Measurements from ENCODE around the gene MYEF2. TPM values are rescaled to one million over a fixed set of nuclear protein-coding genes. Genes with fewer than 3 reads are reported as not detected.

Gene MYEF2
- total and polyA plus RNA-seq, 2 of the 13 experiments (the other 11 are each of a cell fraction or from before 2014, with no cell fraction given) = 10.3 to 10.5 TPM

GRCh38 chr15:48153526-48153925 lies 24.6 kb downstream of the MYEF2 start (continued):
- TF ChIP-seq HBP1 (CRISPR knock-in tag; IDR thresholded peaks at IDR 0.05; ENCODE audit: low read depth) = no peak
- no peak for TF ChIP-seq HNRNPUL1 (IDR thresholded peaks at IDR 0.05; ENCODE audit: low read depth, low read length)
- TF ChIP-seq MTERF4 (CRISPR knock-in tag; IDR thresholded peaks at IDR 0.05) = no peak

- intact Hi-C loops (cut with micrococcal nuclease; ENCODE audit: unreplicated experiment) = no loop called here
- Histone ChIP-seq H3K9me3 (ENCODE audit: low read length) (no peaks in the 10 kb centered on the region), H3K36me3 (replicated peaks in 1 of 2; ENCODE audit: control insufficient read depth in 1 of 2, insufficient read depth in 2 of 2, low read length in 2 of 2) (no peaks in the 10 kb centered on the region), H3K9ac (ENCODE audit: insufficient read depth, low read depth, low read length) (no peak overlapping the region), H3K27me3 (ENCODE audit: control insufficient read depth in 1 of 2, insufficient read depth in 2 of 2, low read length in 2 of 2) (no peaks in the 10 kb centered on the region), H3K4me3 (replicated peaks in 1 of 3; ENCODE audit: insufficient read depth in 1 of 3, low read depth in 2 of 3, low read length in 3 of 3) (no peak overlapping the region), H3K4me2 (ENCODE audit: low read depth, low read length) (no peak overlapping the region), H3K4me1 (ENCODE audit: insufficient read depth, low read length) (0 out of 2 replicates have a peak, but pooled peaks cover 6% of the 10 kb centered on the region), H4K20me1 (ENCODE audit: insufficient read depth, low read length) (no peaks in the 10 kb centered on the region), H3K27ac (ENCODE audit: extremely low read length, insufficient read depth, low read length) (no peak overlapping the region), H2AFZ (ENCODE audit: low read length) (no peak overlapping the region), H3K79me2 (ENCODE audit: insufficient read depth, low read length) (no peaks in the 10 kb centered on the region)
- ATAC-seq (no peak), DNase-seq (ENCODE audit: low spot score) (no peak), FAIRE-seq (no peak)
- no TSS peak for BruUV-seq (replicated peaks)
- WGBS (ENCODE audit: low lambda C conversion rate) = 48% methylated on average over 4 of the region's 4 CpGs
- POLR2A ChIA-PET = no interaction called here
- in situ Hi-C loops (cut with HindIII; ENCODE audit: extremely low pct_ligation_motif_present, low pct_unique_long_range_greater_than_20kb) = no loop called here
- CTCF ChIA-PET (ENCODE audit: low intra/inter-chr PET ratio, low total read pairs) = no interaction called here
- TF ChIP-seq RBAK (CRISPR knock-in tag; IDR thresholded peaks at IDR 0.05) (no peak), DMTF1 (CRISPR knock-in tag; IDR thresholded peaks at IDR 0.05) (no peak), ZNF883 (CRISPR knock-in tag; IDR thresholded peaks at IDR 0.05; ENCODE audit: not compliant biosample characterization) (no peak), KLF9 (CRISPR knock-in tag; IDR thresholded peaks at IDR 0.05; ENCODE audit: low read depth) (no peak), U2AF1 (optimal IDR thresholded peaks at IDR 0.05; ENCODE audit: low read depth, low read length) (no peak), MLX (CRISPR knock-in tag; IDR thresholded peaks at IDR 0.05) (no peak), SP140L (CRISPR knock-in tag; IDR thresholded peaks at IDR 0.05; ENCODE audit: borderline replicate concordance) (no peak), SCMH1 (CRISPR knock-in tag; IDR thresholded peaks at IDR 0.05; ENCODE audit: borderline replicate concordance) (no peak), ERF (CRISPR knock-in tag; IDR thresholded peaks at IDR 0.05) (no peak), POLR2AphosphoS5 (IDR thresholded peaks at IDR 0.05; ENCODE audit: low read depth, low read length) (no peak), ZNF513 (CRISPR knock-in tag; conservative IDR thresholded peaks at IDR 0.05) (no peak)
Observed at GRCh38 chr15:48149858-48150257, 28.2 kb downstream of the MYEF2 start.
